GM21528 (cell line): ENCODE data around the gene LRRC4C.

Experiments used
- ATAC-seq: cut with Tn5 transposase; IDR thresholded peaks from one replicate; pipeline ENCODE4 v1.9.1; 2021; ENCODE audit warnings: mild to moderate bottlenecking, moderate library complexity; ENCODE audit not compliant: unreplicated experiment, low FRiP score

The LRRC4C gene

GRCh38 chr11:40405614-40406013 is 1053.8 kb downstream of the LRRC4C start:
- ATAC-seq = no peak

GRCh38 chr11:40403321-40403720 is 1056.1 kb downstream of the LRRC4C start:
- ATAC-seq = no peak

- no peak for ATAC-seq
Measured at GRCh38 chr11:40401132-40401853, 1058.2 kb downstream of the LRRC4C start.

- no peak for ATAC-seq
Measured at GRCh38 chr11:40397141-40397540, 1062.3 kb downstream of the LRRC4C start.

GRCh38 chr11:40393511-40393910 is 1065.9 kb downstream of the LRRC4C start:
- ATAC-seq = no peak

GRCh38 chr11:40391679-40392078 is 1067.8 kb downstream of the LRRC4C start:
- ATAC-seq = no peak

GRCh38 chr11:40388097-40388818 is 1071.2 kb downstream of the LRRC4C start:
- ATAC-seq = no peak

- no peak for ATAC-seq
Measured at GRCh38 chr11:40387240-40387980, 1072.0 kb downstream of the LRRC4C start.

GRCh38 chr11:40384991-40385390 is 1074.5 kb downstream of the LRRC4C start:
- no peak for ATAC-seq

- no peak for ATAC-seq
Measured at GRCh38 chr11:40381481-40381880, 1078.0 kb downstream of the LRRC4C start.

- ATAC-seq = no peak
Measured at GRCh38 chr11:40380835-40381234, 1078.6 kb downstream of the LRRC4C start.

- ATAC-seq = no peak
Measured at GRCh38 chr11:40376331-40376730, 1083.1 kb downstream of the LRRC4C start.

- no peak for ATAC-seq
Measured at GRCh38 chr11:40370821-40371616, 1088.4 kb downstream of the LRRC4C start.

GRCh38 chr11:40360206-40360798 is 1099.2 kb downstream of the LRRC4C start:
- ATAC-seq = no peak

GRCh38 chr11:40354121-40354520 is 1105.3 kb downstream of the LRRC4C start:
- no peak for ATAC-seq

- no peak for ATAC-seq
Measured at GRCh38 chr11:40340911-40341310, 1118.5 kb downstream of the LRRC4C start.

GRCh38 chr11:40338739-40339138 is 1120.7 kb downstream of the LRRC4C start:
- no peak for ATAC-seq

GRCh38 chr11:40338062-40338461 is 1121.4 kb downstream of the LRRC4C start:
- ATAC-seq = no peak

- ATAC-seq = no peak
Measured at GRCh38 chr11:40337118-40337517, 1122.3 kb downstream of the LRRC4C start.
